DMS79 (cell line): Measurements from ENCODE around the gene QPCTL.
"Not testable (repeated sequence)": the region's sequence is repeated elsewhere in the genome, so short reads cannot be mapped to it uniquely, and the experiment has no call there.

Experiments used
- DNase-seq: peaks from one replicate; lab custom pipeline; 2025; lab: John Stamatoyannopoulos, UW

QPCTL gene

DNA sequence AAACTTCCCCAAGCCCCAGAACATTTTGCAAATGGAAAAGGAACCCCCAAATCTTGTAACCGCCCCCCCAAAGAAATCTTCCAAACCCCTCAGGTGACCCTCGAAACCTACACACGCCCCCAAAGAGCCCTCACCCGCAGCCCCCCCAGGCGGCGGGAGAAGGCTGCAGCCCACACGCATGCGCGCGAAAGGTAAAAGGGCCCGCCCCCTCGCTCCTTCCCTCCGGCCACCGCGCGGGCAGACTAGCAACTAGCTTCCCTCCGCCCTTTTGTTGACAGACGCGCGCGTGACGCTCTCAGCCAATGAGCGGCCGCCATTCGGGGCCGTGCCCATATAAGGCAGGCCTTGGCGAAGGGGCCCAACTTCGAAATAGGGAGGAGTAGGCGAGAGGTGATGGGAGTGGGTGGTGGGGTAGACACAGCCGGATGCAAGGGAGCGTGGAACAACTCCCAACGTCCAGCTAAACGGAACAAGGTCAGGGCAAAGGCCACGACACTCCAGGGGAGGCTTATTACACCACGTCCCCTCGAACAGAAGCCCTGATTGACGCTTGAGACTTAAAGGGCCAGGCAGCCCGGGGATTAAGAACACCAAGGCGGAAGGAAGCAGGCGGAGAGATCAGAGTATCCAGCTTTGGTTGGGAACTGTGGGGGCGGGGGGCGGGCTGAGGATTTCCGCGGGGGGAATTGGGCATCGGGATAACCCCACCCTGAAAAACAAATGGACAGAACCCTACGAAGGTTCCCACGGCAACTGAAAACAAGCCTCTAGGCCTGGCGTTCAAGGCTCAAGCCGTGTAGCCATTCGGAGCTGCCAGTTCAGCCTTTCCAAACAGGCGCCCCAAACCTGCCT, 24.9 kb downstream of the QPCTL start:
- peak; percentile 99 for DNase-seq

DNA sequence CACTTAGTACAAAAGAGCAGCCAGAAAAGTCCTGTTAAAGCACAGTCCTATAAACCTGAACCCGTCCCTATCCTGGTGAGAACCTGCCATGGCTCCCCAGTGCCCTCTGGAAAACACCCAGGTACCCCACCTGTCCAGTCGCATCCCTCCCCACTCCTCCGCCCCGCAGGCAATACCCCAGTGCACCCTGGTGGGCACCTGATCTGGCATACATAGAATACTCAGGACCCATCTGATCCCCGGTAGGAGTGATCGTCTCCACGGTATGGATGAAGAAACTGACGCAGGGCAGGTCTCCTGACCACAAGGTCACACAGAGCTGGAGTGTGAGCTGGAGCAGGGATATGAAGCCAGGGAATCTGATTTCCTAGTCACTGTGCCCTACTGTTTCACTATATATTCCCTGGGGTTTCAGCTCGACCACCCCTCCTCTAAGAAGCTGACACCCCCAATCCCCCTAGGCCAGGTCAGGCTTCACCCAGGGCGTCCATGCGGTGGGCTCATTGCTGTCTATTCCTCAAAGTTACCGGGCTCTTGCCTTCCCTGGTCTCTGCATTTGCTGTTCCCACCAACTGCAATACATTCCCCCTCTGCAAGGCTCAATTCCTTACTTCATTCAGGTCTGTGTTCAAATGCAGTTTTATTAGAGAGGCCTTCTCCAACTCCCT, 25.7 kb downstream of the QPCTL start:
- DNase-seq, result no peak

GRCh38 chr19:45720065-45720464, 27.6 kb downstream of the QPCTL start:
- DNase-seq, result not testable (repeated sequence)

- not testable (repeated sequence) for DNase-seq
Observed at GRCh38 chr19:45728683-45729082, 36.2 kb downstream of the QPCTL start.

DNA sequence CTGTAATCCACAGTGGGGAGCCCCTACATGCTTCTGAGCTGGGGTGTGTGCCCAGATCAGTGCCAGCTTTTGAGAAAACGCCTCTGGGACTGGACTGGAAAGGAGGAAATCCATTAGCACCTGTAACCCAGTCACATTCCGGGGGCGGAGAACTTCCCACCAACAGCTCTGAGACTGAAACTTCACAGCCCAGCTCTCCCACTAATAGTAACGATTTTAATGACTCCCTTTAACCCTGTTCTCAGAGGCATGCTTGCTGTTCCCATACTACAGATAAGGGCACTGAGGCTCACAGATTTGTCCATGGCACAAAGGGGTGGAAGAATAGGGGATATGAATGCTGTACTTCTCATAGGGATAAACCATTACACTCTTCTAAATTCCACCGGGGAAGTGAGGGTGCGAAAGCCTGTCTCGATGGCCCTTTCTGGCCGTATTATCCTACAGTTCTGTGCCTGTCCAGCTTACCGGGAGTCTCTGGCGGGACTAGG, 37.4 kb downstream of the QPCTL start:
- no peak for DNase-seq

DNA sequence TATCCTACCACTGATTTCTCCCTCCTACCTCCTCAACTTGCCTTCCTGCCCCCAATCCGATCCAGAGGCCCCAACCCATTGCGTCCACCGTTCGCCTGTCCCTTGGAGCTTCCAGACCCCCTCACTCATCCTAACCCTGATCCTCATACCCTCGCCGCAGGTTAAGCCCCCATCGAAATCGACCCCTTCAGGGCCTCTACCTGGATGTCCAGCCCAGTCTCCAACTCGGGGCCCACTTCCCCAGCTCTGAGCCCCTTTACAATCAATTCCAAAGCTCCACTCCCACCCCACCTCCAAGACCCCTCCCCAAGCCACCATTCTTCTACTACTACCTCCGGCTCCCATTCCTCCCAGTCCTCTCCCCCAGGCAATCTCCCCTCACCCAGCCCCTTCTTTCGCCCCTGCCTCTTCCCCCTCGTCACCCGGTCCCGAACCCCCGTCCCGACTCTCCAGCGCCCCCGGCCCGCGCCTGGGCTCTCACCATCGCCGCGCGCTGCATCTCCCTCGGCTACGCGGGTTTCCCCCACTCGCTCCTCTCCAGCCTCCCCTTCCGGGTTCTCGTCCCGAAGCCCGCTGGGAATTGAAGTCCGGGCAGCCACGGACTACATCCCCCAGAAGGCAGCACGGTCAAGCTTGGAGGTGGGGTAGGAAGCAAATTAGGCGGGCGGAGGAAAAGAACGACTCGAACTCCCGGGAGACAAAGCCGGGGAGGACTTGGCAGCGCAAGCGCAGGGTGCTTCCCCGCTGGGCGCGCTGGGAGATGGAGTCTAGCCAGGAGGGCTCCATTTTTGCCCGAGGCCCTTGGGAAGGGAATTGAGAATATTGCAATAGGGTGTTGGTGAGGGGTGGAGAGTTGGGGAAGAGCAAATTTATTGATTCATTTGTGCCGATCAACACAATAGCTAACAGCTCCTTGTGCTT, 38.2 kb downstream of the QPCTL start, which contains the start of gene FBXO46:
TSS of gene FBXO46 (minus strand) at position 529 of the 921 bp plus-strand sequence. CDS start 17,401 bp downstream, outside the sequence.
- peak; percentile 99 for DNase-seq

DNA sequence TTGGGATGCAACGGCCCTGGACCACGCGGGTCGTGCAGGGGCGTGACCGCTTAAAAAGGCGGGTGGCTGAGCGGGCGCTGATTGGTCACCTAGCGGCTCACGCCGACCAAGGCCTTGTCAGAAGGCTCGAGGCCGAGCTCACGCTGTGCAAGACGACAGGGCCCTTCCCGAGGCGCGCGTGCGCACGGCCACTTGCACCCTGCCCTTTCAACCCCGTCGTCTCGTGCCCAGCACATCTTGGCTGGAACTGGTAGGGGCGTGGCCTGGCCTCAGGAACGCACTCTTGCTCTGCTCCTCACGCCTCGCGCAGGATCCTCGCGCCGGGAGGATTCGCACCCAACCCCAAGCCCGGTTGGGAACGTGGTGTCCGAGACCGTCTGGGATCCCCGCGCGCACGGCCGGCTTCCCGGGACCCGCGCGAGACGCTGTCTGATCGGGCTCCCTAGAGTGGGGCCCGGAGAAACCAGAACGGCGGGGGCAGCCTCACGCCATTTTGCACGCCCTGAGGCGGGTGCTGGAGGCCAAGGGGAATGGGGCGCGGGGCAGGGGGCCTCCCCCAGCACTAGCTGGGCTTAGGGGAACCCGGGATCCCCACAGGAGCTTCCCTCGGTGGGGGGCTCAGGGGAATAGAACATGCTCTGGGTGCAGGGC, 40.8 kb downstream of the QPCTL start, which contains the start of gene MEIOSIN:
TSS of gene MEIOSIN (plus strand) at position 280 of the 651 bp plus-strand sequence. CDS start 1,938 bp downstream, outside the sequence.
- no peak for DNase-seq

- DNase-seq, result no peak
Observed at GRCh38 chr19:45739498-45740439, 47.3 kb downstream of the QPCTL start.

DNA sequence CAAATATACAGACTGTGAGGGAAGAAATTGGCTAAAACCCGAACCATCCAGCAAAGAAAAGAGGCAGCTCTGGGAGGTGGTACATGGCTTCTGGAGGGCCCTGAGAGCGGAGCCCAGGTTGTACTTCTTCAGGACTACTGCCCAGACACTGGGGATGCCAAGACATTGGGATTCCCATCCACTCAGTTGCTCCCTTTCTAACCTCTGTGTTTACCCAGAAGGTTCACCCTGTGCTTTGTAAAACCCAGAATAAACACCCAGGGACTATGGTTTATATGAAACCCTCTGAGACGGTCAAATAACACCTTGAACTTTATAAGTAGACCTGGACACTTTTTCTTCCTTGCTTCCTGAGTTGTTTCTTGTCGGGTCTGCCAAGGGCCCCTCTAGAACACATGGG, 50.5 kb downstream of the QPCTL start:
- DNase-seq, result no peak

- DNase-seq, result no peak
Observed at GRCh38 chr19:45745606-45746005, 53.1 kb downstream of the QPCTL start.

DNA sequence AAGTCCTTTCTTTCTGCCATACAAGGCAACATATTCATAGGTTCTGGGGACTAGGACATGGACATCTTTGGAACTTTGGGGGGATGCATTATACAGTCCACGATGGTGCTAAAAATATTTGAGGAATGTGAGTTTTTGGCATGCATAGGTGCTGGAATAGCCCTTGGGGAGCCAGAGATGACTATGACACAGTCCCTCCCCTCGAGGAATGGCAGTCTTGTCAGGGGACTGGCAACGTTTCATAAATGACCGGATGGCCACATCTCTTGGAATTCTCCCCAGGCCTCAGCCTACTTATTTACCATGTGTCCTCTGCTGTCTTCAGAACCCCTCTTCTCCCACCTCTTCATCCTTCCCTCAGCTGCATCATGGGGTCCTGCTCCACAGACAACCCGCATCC, 54.4 kb downstream of the QPCTL start:
- no peak for DNase-seq

DNA sequence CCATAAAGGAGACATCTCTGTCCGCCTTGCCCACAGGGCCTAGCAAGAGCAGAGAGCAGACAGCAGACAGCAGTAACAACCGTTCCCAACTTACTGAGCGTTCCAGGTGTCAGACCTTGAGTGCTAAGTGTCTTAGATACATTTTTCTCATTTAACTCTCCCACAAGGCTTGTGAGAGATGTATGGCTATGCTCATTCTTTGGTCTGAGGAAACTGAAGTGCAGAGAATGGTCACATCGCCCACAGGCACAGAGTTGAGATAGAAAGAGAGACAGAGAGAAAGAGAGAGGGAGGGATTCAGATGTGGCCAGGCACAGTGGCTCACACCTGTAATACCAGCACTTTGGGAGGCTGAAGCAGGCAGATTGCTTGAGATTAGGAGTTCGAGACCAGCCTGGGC, 55.0 kb downstream of the QPCTL start:
- DNase-seq, result no peak

DNA sequence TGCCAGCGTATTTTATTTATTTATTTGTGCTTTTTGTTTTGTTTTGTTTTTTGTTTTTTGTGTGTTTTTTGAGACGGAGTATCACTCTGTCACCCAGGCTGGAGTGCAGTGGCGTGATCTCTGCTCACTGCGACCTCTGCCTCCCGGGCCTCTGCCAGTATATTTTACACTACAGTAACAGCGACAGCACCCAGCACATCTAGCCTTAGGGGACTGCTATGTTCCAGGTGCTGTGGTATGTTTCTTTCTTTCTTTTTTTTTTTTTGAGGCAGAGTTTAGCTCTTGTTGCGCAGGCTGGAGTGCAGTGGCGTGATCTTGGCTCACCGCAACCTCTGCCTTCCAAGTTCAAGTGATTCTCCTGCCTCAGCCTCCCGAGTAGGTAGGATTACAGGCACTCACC, 59.0 kb downstream of the QPCTL start:
- not testable (repeated sequence) for DNase-seq

DNA sequence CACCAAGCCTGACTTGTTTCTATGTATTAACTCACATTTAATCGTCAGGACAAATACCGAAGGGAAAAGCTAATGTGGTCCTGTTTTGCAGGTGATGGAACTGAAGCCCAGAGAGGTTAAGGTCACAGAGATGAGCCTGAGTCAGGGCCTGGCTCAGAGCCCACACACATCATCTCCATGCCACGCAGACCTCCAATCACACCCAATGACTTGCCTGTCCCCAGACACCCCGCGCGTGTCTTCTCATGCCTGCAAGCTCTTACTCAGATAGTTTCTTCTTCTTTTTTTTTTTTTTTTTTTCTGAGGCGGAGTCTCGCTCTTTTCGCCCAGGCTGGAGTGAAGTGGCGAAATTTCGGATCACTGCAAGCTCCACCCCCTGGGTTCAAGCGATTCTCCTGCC, 60.2 kb downstream of the QPCTL start:
- no peak for DNase-seq

- DNase-seq, result no peak
Observed at GRCh38 chr19:45753548-45753947, 61.1 kb downstream of the QPCTL start.
